Endothelial cell (in vitro differentiated cells): ENCODE results near the gene CARD9. TPM values are rescaled to one million over a fixed set of nuclear protein-coding genes. Genes with fewer than 3 reads are reported as not detected.

Experiments used
- DNase-seq: peaks from one replicate; pipeline ENCODE4 v3.0.0; 2021; ENCODE audit warnings: low spot score
- H3K27ac Mint-ChIP-seq: one replicate; pipeline ENCODE4 v1.8.0; 2021; ENCODE audit warnings: mixed read lengths, inconsistent platforms; ENCODE audit not compliant: unreplicated experiment
- H3K27me3 Mint-ChIP-seq: one replicate; pipeline ENCODE4 v1.8.0; 2021; ENCODE audit warnings: mild to moderate bottlenecking, moderate library complexity, mixed read lengths, inconsistent platforms; ENCODE audit not compliant: unreplicated experiment
- H3K36me3 Mint-ChIP-seq: one replicate; pipeline ENCODE4 v1.8.0; 2021; ENCODE audit warnings: mild to moderate bottlenecking, low read depth, mixed read lengths, inconsistent platforms; ENCODE audit not compliant: unreplicated experiment
- H3K4me1 Mint-ChIP-seq: one replicate; pipeline ENCODE4 v1.8.0; 2021; ENCODE audit warnings: mild to moderate bottlenecking, mixed read lengths, inconsistent platforms; ENCODE audit not compliant: unreplicated experiment
- H3K4me3 Mint-ChIP-seq: one replicate; pipeline ENCODE4 v1.8.0; 2021; ENCODE audit warnings: mild to moderate bottlenecking, mixed read lengths, inconsistent platforms; ENCODE audit not compliant: unreplicated experiment
- H3K9me3 Mint-ChIP-seq: one replicate; pipeline ENCODE4 v1.8.0; 2021; ENCODE audit warnings: mixed read lengths, inconsistent platforms; ENCODE audit not compliant: unreplicated experiment
- CTCF ChIP-seq: fragments of 200-600 bp; sonication (generic); IDR thresholded peaks from one replicate; pipeline ENCODE4 v1.5.0; 2021; ENCODE audit warnings: antibody characterized with exemption; ENCODE audit not compliant: unreplicated experiment
- total RNA-seq: library from RNA; stranded (reverse); fragmentation: NEBNext Ultra II Directional; extraction: Animal tissue kit (Norgen Biotek cat#: 25700); gene quantifications from one replicate; pipeline ENCODE4 v1.2.1, GENCODE V29; 2021; ENCODE audit not compliant: unreplicated experiment

CARD9 gene
- total RNA-seq, 1 donor from 2014 or later: 0.41 TPM

GRCh38 chr9:136386018-136386417 lies 12.5 kb upstream of the CARD9 start:
- H3K27ac Mint-ChIP-seq: no peak overlapping the region
- no peaks in the 10 kb centered on the region for H3K9me3 Mint-ChIP-seq
- no peaks in the 10 kb centered on the region for H3K4me1 Mint-ChIP-seq
- TF ChIP-seq CTCF: no peak
- H3K36me3 Mint-ChIP-seq: peaks cover 38% of the 10 kb centered on the region
- DNase-seq: no peak
- peaks cover 1% of the 10 kb centered on the region for H3K27me3 Mint-ChIP-seq
- H3K4me3 Mint-ChIP-seq: no peak overlapping the region

DNA sequence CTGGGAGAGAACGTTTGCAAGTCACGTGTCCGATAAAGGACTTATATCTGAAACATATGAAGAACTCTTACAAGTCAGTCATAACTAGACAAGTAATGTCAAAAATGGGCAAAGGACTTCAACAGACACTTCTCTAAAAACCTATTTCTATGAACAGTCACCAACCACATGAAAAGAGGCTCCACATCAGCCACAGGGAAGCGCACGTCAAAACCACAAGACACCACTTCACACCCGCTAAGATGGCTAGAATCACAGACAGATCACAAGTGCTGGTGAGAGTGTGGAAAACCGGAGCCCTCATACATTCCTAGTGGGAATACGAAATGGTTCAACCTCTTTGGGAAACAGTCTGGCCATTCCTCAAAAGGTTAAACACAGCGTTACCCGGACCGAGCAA lies 11.5 kb upstream of the CARD9 start:
- Mint-ChIP-seq H3K4me3 (peak overlapping the region; percentile 65), H3K36me3 (peaks cover 39% of the 10 kb centered on the region), H3K4me1 (no peaks in the 10 kb centered on the region), H3K27ac (no peak overlapping the region), H3K9me3 (no peaks in the 10 kb centered on the region), H3K27me3 (peaks cover 1% of the 10 kb centered on the region)
- no peak for TF ChIP-seq CTCF
- DNase-seq: no peak

- H3K36me3 Mint-ChIP-seq: peaks cover 28% of the 10 kb centered on the region
- no peaks in the 10 kb centered on the region for H3K9me3 Mint-ChIP-seq
- H3K27me3 Mint-ChIP-seq: peaks cover 1% of the 10 kb centered on the region
- H3K27ac Mint-ChIP-seq: no peak overlapping the region
- H3K4me1 Mint-ChIP-seq: no peaks in the 10 kb centered on the region
- DNase-seq: no peak
- TF ChIP-seq CTCF: no peak
- no peak overlapping the region for H3K4me3 Mint-ChIP-seq
Observed at GRCh38 chr9:136383436-136383835, 10.0 kb upstream of the CARD9 start.

GRCh38 chr9:136381966-136382513 lies 8.6 kb upstream of the CARD9 start:
- no peaks in the 10 kb centered on the region for H3K4me1 Mint-ChIP-seq
- no peak overlapping the region for H3K4me3 Mint-ChIP-seq
- DNase-seq: no peak
- no peak overlapping the region for H3K27ac Mint-ChIP-seq
- no peak for TF ChIP-seq CTCF
- H3K36me3 Mint-ChIP-seq: peaks cover 21% of the 10 kb centered on the region
- H3K27me3 Mint-ChIP-seq: peaks cover 1% of the 10 kb centered on the region
- H3K9me3 Mint-ChIP-seq: no peaks in the 10 kb centered on the region

DNA sequence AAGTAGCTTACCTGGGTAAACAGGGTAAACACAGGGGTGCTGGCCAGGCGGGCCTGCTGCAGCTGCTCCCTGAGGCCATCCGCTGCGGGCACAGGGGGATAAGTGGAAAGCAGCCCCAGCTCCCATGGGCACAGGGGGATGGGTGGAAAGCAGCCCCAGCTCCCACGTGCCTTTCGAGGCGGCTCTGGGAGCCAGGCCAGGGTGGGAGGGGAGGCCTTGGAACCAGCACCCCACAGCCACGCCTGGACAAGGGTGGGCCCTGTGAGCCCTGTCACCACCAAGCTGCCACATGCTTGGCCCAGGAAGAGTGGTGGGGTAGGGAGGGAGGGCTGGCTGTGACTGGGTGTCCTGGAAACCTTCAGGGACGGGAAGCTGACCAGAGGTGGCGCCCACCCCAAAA lies 7.8 kb upstream of the CARD9 start:
- Mint-ChIP-seq H3K4me3 (no peak overlapping the region), H3K27me3 (peaks cover 1% of the 10 kb centered on the region), H3K9me3 (no peaks in the 10 kb centered on the region), H3K36me3 (peaks cover 21% of the 10 kb centered on the region), H3K4me1 (no peaks in the 10 kb centered on the region), H3K27ac (no peak overlapping the region)
- DNase-seq: no peak
- no peak for TF ChIP-seq CTCF
